ENCODE measurements around the gene TTYH3.

The TTYH3 gene

GRCh38 chr7:2637066-2637471 lies 5.3 kb downstream of the TTYH3 start:
- no peak for DNase-seq

DNA sequence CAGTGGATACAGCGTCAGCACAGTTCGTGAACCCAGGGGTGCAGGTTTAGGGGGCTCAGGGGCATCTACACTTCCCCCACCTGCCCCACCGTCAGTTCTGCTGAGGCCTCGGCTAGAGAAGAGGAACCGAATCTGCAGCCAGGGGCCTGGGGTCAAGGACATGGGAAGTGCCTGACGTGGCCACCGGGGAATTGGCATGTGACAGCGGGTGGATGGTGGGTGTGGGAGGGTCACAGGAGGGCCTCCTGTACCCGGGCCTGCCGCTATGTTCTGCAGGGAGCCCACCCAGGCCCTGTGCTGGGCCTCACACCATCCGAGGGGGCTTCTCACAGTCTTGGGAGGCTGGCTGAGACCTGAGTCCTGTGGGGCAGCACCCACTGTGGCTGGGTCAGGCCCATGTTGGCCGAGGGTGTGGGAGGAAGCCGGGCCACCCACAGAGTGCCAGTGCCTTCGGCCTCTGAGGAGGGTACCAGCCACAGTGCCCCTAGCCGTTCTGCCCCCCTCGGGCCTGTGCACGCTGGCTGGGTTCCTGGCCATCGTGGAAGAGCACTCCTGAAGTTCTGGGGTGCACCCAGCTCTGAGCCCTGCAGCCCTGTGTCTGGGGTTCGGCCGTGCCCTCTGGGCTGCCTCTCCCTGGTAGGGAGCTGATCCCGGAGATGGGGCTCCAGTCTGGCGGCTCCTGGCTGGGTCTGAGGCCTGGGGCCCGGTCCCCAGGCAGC lies 5.9 kb downstream of the TTYH3 start:
- DNase-seq = no peak

DNA sequence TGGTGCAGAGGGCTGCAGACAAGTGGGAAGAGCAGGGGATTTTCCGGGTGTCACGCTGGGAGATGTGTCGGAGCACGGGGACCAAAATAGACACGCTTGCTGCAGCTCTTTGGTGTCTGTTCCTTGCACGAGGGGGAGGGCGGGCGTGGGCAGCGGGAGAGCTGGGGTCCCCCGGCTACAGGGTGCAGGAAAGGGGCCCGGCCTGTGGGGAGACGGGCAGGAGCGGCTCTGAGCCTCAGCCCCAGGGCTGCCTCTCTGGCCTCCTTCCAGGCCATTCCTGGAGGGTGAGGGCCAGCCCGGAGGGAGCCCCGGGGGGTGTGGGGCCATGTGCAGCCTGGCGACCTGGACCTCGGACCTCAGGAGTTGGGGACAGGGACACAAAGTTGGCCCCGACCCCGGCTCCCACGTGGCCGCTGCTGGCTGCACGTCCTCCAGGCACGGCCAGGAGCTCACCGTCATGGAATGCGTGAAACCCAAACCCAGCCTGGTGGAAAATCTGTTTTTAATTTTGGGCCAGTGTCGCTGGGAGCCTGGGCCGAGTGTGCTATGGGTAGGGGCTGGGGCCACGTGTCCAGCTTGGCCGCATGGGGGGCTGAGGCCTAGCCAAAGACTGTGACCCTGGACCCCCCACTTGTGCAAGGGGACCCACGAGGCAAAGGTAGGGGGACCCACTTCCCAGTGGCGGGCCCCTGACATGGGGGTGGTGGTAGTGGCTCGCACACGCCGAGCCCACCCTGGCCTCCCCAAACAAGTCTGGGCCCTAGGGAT lies 6.6 kb downstream of the TTYH3 start:
- no peak for DNase-seq

DNA sequence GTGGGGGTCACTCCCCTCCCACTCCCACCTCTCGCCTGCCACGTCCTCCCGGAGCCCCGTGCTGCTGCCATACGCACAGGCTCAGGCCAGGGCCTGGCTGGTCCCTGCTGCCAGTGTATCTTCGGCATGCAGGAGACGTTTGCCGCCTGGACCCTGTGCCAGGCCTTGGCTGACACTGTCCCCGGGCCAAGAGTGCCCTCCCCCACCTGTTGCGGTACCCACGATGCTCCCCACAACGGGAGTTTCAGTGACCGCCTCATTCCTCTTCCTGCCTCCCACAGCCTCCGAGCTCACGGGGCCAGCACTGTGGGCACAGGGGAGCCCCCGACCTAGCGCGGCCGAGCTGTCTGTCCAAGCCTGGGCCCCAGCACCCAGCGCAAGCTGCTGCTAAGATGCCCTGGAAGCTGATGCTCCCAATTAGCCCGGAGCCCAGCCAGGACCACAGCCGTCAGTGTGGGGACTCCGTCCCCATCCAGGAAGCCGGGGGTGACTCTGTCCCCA lies 7.4 kb downstream of the TTYH3 start:
- DNase-seq = no peak

GRCh38 chr7:2639695-2640481 lies 8.1 kb downstream of the TTYH3 start:
- DNase-seq = no peak

GRCh38 chr7:2640482-2640830 lies 8.7 kb downstream of the TTYH3 start:
- DNase-seq = no peak

- no peak for DNase-seq
Measured at GRCh38 chr7:2640846-2641316, 9.1 kb downstream of the TTYH3 start.

DNA sequence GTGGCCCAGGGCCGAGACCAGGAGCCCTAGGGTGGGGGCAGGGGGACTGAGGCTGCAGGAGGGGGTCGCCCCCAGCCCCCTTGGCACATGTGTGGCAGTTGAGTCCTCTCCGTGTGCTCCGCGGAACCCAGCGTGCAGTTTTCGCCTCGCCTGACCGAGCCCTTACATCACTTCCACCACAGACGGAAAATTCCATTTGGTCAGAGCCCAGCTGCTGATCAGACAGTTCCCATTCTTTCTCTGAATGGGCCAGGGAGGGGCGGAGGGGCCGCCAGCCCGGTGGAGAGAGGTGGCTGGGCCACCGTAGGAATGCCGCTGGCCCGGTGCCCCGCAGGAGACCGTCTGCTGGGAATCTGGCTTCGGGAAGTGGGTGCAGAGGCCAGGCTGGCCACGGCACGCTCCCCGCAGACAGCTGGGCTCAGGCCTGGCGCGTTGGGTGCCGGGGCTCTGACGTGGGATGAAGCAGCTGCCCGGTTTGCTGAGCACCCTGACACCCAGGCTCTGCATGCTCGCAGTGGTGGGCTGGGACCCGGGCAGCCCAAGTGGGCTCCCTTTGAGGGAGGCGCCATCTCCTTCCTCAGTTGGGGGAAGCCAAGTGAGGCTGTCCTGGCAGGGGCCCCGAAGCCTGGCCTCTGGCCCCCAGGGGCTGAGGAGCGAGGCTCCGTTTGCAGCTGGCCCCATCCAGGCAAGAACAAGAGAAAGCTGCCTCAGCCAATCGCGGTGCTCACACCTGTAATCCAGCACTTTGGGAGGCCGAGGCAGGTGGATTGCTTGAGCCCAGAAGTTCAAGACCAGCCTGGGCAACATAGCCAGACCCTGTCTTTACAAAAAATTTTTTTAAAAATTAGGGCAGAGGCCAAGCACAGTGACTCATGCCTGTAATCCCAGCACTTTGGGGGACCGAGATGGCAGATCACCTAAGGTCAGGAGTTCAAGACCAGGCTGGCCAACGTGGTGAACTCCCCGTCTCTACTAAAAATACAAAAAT lies 9.9 kb downstream of the TTYH3 start:
- DNase-seq = peak; percentile 13

DNA sequence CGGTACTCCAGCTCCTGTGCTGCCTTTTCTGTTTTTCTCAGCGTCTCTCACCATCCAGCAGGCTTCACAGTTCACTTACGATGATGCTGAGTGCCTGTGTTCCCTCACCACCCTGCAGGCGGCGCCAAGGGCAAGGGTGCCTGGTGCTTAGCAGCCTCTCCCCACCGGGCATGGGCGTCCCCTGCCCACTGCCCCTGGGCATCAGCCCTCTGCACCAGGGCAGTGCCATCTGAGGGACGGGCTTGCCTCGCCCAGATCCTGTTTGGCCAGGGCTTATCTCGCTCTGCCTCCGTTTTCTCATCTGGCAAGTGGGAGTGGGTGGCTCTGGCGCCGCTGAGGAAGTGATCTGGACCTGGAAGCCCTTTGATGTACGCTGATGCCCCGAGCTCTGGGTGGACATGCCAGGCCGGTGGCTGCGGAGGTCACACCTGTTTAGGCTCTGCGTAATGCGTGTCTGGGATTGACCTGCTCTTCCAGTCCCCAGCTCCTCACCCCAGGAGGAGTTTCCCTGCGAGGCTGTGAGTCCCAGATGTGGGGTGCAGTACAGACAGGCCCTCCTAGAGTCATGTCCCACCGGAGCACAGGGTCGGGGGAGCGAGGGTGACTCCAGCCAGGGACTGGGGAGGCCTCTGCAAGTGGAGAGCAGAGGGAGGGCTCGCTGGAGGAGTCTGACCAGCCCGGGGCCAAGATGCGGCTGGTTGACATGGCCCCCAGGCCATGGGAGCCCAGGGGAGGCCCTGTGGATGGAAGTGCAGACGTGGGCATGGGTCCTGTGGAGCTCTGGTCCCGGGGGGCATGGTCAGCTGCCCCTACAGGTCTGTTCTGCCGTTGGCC lies 11.8 kb downstream of the TTYH3 start:
- no peak for DNase-seq

- DNase-seq = no peak
Measured at GRCh38 chr7:2644220-2644561, 12.4 kb downstream of the TTYH3 start.

DNA sequence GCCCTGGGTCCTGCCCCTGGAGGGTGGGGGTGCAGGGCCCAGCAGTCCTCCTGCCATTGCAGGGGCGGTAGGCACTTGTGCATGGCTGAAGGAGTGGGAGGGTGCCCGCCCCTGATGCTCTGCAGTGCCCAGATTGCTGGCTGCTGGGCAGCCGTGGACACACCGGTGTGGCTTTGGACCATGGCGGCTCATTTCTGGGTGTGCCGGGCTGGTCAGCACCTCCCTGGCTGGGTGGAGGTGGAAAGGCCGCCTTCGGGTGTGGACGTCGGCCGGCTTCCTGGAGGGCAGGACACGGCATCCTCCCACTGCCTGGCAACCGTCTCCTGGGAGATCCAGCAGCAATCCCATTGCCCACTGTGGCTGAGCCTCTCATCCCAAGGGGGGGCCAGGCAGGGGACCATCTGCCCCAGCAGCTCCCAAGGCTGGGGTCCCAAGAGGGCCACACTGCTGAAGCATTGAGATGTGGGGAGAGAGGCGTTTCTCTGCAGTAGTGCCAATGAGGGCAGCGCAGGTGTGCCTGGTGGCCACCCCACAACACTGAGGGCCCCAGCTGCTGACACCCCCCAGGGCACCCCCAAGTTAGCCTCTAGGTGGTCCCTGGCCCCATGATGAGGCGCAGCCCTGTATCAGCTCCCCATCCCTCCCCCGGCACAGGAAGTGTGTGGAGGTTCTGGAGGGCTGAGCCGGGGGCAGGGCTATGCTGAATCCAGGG lies 12.9 kb downstream of the TTYH3 start:
- DNase-seq = no peak

DNA sequence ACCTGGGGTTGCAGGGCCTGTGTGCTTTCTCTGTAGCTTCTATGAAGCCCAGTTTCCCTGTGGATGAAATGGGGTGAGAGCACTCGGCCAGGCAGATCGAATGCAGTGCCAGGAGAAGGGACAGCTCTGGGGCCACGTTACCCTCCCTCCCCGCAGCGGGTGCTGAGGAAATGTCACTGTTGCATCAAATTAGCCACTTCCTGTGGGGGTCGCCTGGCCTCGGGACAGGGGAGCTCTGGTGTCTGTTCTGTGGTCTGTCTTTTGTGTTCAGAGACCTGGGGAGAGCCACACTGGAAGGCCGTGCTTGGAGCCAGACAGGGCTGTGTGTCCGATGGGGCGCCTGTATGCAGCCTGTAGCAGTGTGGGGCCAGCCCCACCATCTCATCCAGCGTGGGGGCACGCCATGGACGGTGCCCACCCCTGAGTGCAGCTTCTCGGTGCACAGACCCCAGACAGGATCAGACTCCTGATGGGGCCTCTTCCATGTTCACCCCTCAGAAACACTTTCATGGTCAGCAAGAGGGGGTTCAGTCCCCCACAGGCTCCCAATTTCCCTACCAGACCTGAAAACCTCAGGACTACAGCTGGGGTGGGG lies 13.6 kb downstream of the TTYH3 start:
- peak; percentile 15 for DNase-seq

DNA sequence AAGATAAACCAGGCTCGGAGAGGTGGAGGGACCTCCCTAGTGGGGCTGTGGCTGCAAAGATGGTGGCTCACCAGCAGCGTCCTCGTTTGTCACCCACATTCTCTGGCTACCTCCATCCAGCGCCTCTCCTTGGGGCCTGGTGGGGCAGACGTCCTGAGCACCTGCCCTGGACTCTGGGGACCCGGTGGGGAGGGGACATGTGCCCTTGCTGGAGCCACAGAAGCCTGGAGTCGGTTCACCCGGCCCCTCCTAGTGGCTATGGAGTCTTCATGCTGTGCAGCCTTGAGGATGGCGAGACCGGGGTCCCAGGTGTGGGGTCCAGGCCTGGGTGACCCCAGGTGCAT lies 14.5 kb downstream of the TTYH3 start:
- DNase-seq = no peak

GRCh38 chr7:2646680-2647571 lies 15.1 kb downstream of the TTYH3 start:
- no peak for DNase-seq

DNA sequence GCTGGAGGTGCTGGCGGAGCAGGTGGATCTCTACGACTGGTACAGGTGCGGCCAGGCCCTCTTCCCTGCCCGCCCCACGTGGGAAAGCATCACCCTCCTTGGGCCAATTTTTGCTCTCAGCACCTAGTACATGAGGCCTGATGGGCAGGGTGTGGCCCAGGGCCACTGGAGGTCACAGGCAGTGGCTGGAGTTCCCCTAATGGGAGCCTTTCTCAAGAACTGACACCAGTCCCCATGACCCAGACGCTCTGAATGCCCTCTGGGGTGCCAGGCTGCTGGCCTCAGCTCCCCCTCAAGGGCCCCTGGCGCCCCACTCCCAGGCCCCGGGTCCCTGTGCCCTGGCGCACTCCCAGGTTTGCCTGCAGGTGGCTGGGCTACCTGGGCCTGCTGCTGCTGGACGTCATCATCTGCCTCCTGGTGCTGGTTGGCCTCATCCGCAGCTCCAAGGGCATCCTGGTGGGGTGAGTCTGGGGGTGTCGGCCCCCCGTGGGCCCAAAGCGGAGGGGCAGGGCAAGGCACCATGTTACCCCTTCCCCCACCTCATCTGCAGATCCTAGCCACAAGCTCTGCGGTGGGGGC lies 15.9 kb downstream of the TTYH3 start:
- no peak for DNase-seq

GRCh38 chr7:2649139-2649838 lies 17.5 kb downstream of the TTYH3 start:
- no peak for DNase-seq

DNA sequence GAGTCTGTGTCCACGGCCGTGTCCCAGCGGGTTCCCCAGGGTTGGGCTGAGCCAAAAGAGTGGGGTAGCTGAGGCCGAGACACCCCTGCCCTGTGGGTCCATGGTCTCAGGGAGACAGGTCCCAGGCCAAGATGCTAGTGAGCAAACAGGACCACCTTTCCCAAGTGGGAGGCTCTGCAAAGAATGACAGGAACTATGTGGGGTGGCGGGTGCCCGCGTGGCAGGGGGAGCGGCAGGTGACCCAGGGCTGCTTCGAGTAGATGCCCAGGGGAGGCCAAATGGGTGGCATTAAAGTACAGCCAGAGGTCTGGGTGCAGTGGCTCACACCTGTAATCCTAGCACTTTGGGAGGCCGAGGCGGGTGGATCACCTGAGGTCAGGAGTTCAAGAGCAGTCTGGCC lies 18.2 kb downstream of the TTYH3 start:
- no peak for DNase-seq

GRCh38 chr7:2650451-2650850 lies 18.7 kb downstream of the TTYH3 start:
- DNase-seq = no peak

Data from OCI-M1 (cell line).